Gastrocnemius medialis (tissue), 4 donors: ENCODE measurements around the gene GPR142. TPM values are rescaled to one million over a fixed set of nuclear protein-coding genes. Genes with fewer than 3 reads are reported as not detected.

Experiments used
- ATAC-seq, 2 donors: fragments of 150-250 bp; one replicate each; pipeline ENCODE4 v1.9.1; 2016
- DNase-seq, 2 donors: peaks; one replicate each; pipeline ENCODE4 v3.0.0-alpha.2; 2019
- H3K27ac ChIP-seq, 4 donors: fragments of 200-600 bp; sonication (generic); 1 replicate in 1 of 4; 2 replicates in 3 of 4; pipeline ENCODE4 v1.5.1; 2016 to 2018; ENCODE audit warnings: mild to moderate bottlenecking in 2 of 4, moderate library complexity in 1 of 4
- H3K27me3 ChIP-seq, 3 donors: fragments of 200-600 bp; sonication (generic) in 2 of 3; 1 replicate in 1 of 3; 2 replicates in 2 of 3; pipeline versions ENCODE4 v1.5.1 to v1.6.0; 2016 to 2019; ENCODE audit warnings: mild to moderate bottlenecking in 1 of 3, moderate library complexity in 1 of 3
- H3K36me3 ChIP-seq, 2 donors: fragments of 200-600 bp; sonication (generic) in 1 of 2; one replicate each; pipeline ENCODE4 v1.5.1; 2017 to 2018
- H3K4me1 ChIP-seq, 2 donors: fragments of 200-600 bp; sonication (generic) in 1 of 2; one replicate each; pipeline ENCODE4 v1.5.1; 2016 to 2017; ENCODE audit warnings: mild to moderate bottlenecking in 2 of 2
- H3K4me3 ChIP-seq, 4 donors: fragments of 200-600 bp; sonication (generic) in 3 of 4; 1 replicate in 1 of 4; 2 replicates in 3 of 4; pipeline ENCODE4 v1.5.1; 2016 to 2019; ENCODE audit warnings: mild to moderate bottlenecking in 2 of 4
- H3K9me3 ChIP-seq, 3 donors: fragments of 200-600 bp; sonication (generic) in 2 of 3; 1 replicate in 1 of 3; 2 replicates in 2 of 3; pipeline ENCODE4 v1.5.1; 2016 to 2019
- POLR2A ChIP-seq, 2 donors: fragments of 450-650 bp; IDR thresholded peaks; one replicate each; pipeline ENCODE4 v1.6.1; 2017; ENCODE audit warnings: antibody characterized with exemption in 2 of 2, mild to moderate bottlenecking in 2 of 2, moderate library complexity in 2 of 2
- in situ Hi-C, 4 donors: fragments of 200-750 bp; cut with MboI; loops; one replicate each; pipeline versions ENCODE4 v1.15.0 to v1.8.0; 2017; ENCODE audit warnings: low sequenced_read_pairs in 4 of 4
- intact Hi-C: fragments of 100-400 bp; cut with DNase I; formaldehyde crosslinking; loops from one replicate; pipeline ENCODE4 v1.15.1; 2023; ENCODE audit warnings: low total_unique reads
- total RNA-seq, 4 donors: library from RNA; depleted of rRNA; stranded (reverse); fragments of >200 nt; gene quantifications; one replicate each; pipeline versions ENCODE4 v1.1.0 to v1.2.3, GENCODE V29; 2016
- TF ChIP-seq, protein P1 (sequence below), 5 experiments: fragments of 450-650 bp in 3 of 5; fragments of 200-600 bp in 2 of 5; sonication (generic) in 2 of 5; IDR thresholded peaks in 4 of 5; conservative IDR thresholded peaks in 1 of 5; 1 replicate in 4 of 5; 2 replicates in 1 of 5; pipeline ENCODE4 v1.5.1; 2016 to 2019; ENCODE audit warnings: antibody characterized with exemption in 5 of 5, mild to moderate bottlenecking in 3 of 5, moderate library complexity in 3 of 5

Gene GPR142
- total RNA-seq, 4 donors from 2014 or later: not detected

DNA sequence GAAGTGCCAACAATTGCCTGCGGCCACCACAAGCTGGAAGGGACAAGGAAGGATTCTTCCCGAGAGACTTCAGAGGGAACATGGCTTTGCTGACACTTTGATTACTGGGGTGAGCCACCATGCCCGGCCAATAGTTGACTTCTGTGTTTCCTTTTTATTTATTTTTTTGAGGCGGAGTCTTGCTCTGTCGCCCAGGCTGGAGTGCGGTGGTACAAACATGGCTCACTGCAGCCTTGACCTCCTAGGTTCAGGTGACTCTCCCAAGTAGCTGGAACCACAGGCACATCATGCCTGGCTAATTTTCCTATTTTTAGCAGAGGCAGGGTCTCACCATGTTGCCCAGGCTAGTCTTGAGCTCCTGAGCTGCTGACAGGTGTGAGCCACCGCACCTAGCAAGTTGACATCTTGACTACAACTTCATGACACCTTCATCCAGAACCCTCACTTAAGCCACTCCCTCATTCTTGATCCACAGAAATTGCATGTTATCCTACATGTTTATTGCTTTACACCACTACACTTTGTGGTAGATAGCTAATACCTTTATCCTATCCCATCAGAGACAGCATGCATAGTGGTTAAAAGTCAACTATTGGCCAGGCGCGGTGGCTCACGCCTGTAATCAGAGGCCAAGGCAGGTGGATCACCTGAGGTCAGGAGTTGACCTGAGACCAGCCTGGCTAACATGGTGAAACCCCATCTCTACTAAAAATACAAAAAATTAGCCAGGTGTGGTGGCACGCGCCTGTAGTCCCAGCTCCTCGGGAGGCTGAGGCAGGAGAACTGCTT, 48.5 kb downstream of the GPR142 start:
- no peak for DNase-seq
- no peaks in the 10 kb centered on the region for H3K27me3 ChIP-seq
- in situ Hi-C loops: no loop called here
- no peaks in the 10 kb centered on the region for H3K9me3 ChIP-seq
- no peaks in the 10 kb centered on the region for H3K36me3 ChIP-seq
- H3K27ac ChIP-seq: no peak overlapping the region
- H3K4me3 ChIP-seq: no peak overlapping the region
- intact Hi-C loops: no loop called here
- TF ChIP-seq, protein P1, sequence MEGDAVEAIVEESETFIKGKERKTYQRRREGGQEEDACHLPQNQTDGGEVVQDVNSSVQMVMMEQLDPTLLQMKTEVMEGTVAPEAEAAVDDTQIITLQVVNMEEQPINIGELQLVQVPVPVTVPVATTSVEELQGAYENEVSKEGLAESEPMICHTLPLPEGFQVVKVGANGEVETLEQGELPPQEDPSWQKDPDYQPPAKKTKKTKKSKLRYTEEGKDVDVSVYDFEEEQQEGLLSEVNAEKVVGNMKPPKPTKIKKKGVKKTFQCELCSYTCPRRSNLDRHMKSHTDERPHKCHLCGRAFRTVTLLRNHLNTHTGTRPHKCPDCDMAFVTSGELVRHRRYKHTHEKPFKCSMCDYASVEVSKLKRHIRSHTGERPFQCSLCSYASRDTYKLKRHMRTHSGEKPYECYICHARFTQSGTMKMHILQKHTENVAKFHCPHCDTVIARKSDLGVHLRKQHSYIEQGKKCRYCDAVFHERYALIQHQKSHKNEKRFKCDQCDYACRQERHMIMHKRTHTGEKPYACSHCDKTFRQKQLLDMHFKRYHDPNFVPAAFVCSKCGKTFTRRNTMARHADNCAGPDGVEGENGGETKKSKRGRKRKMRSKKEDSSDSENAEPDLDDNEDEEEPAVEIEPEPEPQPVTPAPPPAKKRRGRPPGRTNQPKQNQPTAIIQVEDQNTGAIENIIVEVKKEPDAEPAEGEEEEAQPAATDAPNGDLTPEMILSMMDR (IDR thresholded peaks at IDR 0.05 in 4 of 5, conservative IDR thresholded peaks at IDR 0.05 in 1 of 5): no peak
- TF ChIP-seq POLR2A (IDR thresholded peaks at IDR 0.05): no peak
- peaks cover 7 to 15% of the 10 kb centered on the region in 2 donors for H3K4me1 ChIP-seq
- no peak for ATAC-seq

DNA sequence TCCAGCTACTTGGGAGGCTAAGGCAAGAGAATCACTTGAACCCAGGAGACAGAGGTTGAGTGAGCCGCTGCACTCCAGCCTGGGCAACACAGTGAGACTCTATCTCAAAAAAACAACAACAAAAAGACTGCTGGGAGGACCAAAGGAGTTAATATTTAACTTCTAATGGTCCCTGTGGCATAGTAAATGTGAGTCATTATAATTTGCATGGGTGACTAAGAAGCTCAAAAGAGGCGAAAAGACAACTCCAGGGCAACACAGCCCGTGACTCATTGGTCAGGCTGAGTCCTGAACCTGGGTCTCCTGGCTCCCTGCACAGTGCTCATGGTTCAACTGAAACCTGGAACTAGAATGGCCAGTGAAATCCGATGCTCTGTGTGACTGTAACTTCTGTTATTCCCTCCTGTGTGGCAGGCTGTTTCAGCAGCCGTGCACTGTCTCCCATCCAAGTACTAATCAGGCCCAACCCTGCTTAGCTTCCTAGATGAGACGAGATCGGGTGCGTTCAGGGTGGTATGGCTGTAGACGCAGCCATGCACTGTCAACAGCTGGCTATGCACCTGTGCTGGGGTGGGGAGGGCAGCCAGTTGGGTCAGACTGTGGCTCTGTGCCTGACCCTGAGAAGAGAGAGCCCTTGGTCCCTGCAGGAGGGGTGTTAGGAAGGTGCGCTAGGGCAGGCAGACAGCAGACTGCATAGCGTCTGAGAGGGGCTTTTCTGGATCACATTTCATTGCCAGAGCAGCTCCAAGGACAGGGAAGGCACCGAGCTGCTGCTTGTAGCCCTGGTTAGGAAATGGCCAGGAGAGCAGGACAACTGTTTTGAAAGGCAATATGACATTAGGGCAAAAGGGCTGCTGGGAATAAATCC, 50.1 kb downstream of the GPR142 start:
- ATAC-seq: peak; percentile 83 to 94
- Histone ChIP-seq H3K4me1 (peaks cover 7 to 15% of the 10 kb centered on the region in 2 donors), H3K27ac (peak overlapping the region; percentile 68 to 84 (median 74)), H3K9me3 (no peaks in the 10 kb centered on the region), H3K36me3 (no peaks in the 10 kb centered on the region), H3K27me3 (no peaks in the 10 kb centered on the region), H3K4me3 (no peak overlapping the region)
- in situ Hi-C loops (no loop called here), intact Hi-C loops (no loop called here)
- DNase-seq: peak; percentile 47 to 79
- TF ChIP-seq, protein P1 (IDR thresholded peaks at IDR 0.05 in 4 of 5, conservative IDR thresholded peaks at IDR 0.05 in 1 of 5): no peak
- no peak for TF ChIP-seq POLR2A (IDR thresholded peaks at IDR 0.05)

DNA sequence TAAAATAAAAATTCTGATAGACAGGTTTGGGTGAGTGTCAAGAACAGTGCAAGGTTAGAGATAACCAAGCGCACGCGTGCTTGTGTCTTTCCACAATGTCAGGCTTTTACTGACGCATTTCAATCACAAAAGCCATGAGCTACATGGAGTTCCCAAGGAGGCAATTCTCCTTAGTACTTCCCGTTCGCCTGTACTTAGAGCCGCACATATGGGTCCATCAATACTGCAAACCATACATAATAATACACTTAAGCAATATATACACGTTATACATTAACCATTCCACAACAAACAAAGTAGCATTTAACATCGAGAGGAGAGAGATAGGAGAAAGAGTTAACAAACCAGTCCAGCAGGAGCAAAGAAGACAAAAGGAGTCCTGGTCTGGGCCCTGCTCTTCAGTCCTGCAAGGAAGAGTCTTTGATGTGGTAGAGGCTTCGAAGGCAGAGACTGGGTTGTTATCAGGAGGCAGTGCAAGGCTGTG, 52.7 kb downstream of the GPR142 start:
- H3K27me3 ChIP-seq: no peaks in the 10 kb centered on the region
- DNase-seq: no peak
- no peak overlapping the region for H3K27ac ChIP-seq
- no peaks in the 10 kb centered on the region for H3K9me3 ChIP-seq
- no peaks in the 10 kb centered on the region for H3K36me3 ChIP-seq
- TF ChIP-seq, protein P1 (IDR thresholded peaks at IDR 0.05 in 4 of 5, conservative IDR thresholded peaks at IDR 0.05 in 1 of 5): no peak
- no peak for TF ChIP-seq POLR2A (IDR thresholded peaks at IDR 0.05)
- intact Hi-C loops (no loop called here), in situ Hi-C loops (no loop called here)
- no peak overlapping the region for H3K4me3 ChIP-seq
- no peak for ATAC-seq
- peaks cover 17 to 24% of the 10 kb centered on the region in 2 donors for H3K4me1 ChIP-seq

Other genes starting within 250 kb of the GPR142 start
- 100 to 1,000 TPM; 346 to 472 (median 443) TPM for gene RPL38, start 163.8 kb upstream of the GPR142 start, total RNA-seq
- gene TTYH2, start 153.9 kb upstream of the GPR142 start, total RNA-seq: 10 to 100 TPM in 2 of 4 donors, 1 to 10 TPM in 2; 4.7 to 19.2 (median 11.4) TPM
- not detected for gene DNAI2, start 93.3 kb upstream of the GPR142 start, total RNA-seq
- gene KIF19, start 41.3 kb upstream of the GPR142 start, total RNA-seq: 1 to 10 TPM in 1 of 4 donors, under 1 TPM in 2, not detected in 1; 0.41 to 1.8 (median 0.62) TPM
- not detected for gene BTBD17, start 5.6 kb upstream of the GPR142 start, total RNA-seq
- gene GPRC5C, start 64.6 kb downstream of the GPR142 start, total RNA-seq: 100 to 1,000 TPM in 3 of 4 donors, 10 to 100 TPM in 1; 80.4 to 138 (median 127) TPM
- 1 to 10 TPM in 2 of 4 donors, not detected in 2; 1.4 to 2.5 TPM for gene CD300A, start 99.1 kb downstream of the GPR142 start, total RNA-seq
- under 1 TPM in 1 of 4 donors, not detected in 3; 0.16 TPM for gene CD300LB, start 164.0 kb downstream of the GPR142 start, total RNA-seq
- under 1 TPM in 1 of 4 donors, not detected in 3; 0.16 TPM for gene CD300C, start 178.6 kb downstream of the GPR142 start, total RNA-seq
- gene CD300H, start 200.0 kb downstream of the GPR142 start, total RNA-seq: not detected
- gene CD300LD, start 224.8 kb downstream of the GPR142 start, total RNA-seq: not detected